Skeletal muscle satellite cell (primary cell): ENCODE data around the gene PRRX2.

Experiments used
- H3K27me3 ChIP-seq: 2 replicates; pipeline ENCODE4 v1.7.0; 2013; ENCODE audit warnings: low read length; ENCODE audit not compliant: control insufficient read depth, insufficient read depth
- H3K36me3 ChIP-seq: 2 replicates; pipeline ENCODE4 v1.7.0; 2013; ENCODE audit warnings: mild to moderate bottlenecking, control low read depth, low read length; ENCODE audit not compliant: insufficient read depth
- H3K4me1 ChIP-seq: 2 replicates; pipeline ENCODE4 v1.7.0; 2013; ENCODE audit warnings: low read length; ENCODE audit not compliant: control insufficient read depth, insufficient read depth
- H3K4me2 ChIP-seq: 2 replicates; pipeline ENCODE4 v1.7.0; 2013; ENCODE audit warnings: mild to moderate bottlenecking, low read length
- H3K4me3 ChIP-seq: 2 replicates; pipeline ENCODE4 v1.7.0; 2013; ENCODE audit warnings: low read length
- H3K9ac ChIP-seq: 2 replicates; pipeline ENCODE4 v1.7.0; 2013; ENCODE audit warnings: mild to moderate bottlenecking, low read depth, low read length, moderate library complexity
- H3K9me3 ChIP-seq: replicated peaks from 2 replicates; pipeline ENCODE4 v1.7.0; 2013; ENCODE audit warnings: mild to moderate bottlenecking, control low read depth, low read length

PRRX2 gene

GRCh38 chr9:129647635-129648034 lies 17.8 kb upstream of the PRRX2 start:
- Histone ChIP-seq H3K9me3 (no peaks in the 10 kb centered on the region), H3K4me3 (no peak overlapping the region), H3K9ac (no peak overlapping the region), H3K36me3 (no peaks in the 10 kb centered on the region), H3K4me2 (no peak overlapping the region), H3K4me1 (peaks cover 4% of the 10 kb centered on the region), H3K27me3 (peaks cover 12% of the 10 kb centered on the region)

- Histone ChIP-seq H3K4me3 (no peak overlapping the region), H3K36me3 (no peaks in the 10 kb centered on the region), H3K9ac (no peak overlapping the region), H3K9me3 (no peaks in the 10 kb centered on the region), H3K4me1 (peaks cover 3% of the 10 kb centered on the region), H3K27me3 (peaks cover 12% of the 10 kb centered on the region), H3K4me2 (no peak overlapping the region)
These were observed 17.2 kb upstream of the PRRX2 start for GRCh38 chr9:129648092-129648763.

GRCh38 chr9:129648764-129649115 lies 16.7 kb upstream of the PRRX2 start:
- Histone ChIP-seq H3K9ac (no peak overlapping the region), H3K36me3 (no peaks in the 10 kb centered on the region), H3K27me3 (peaks cover 13% of the 10 kb centered on the region), H3K4me3 (no peak overlapping the region), H3K4me1 (peaks cover 3% of the 10 kb centered on the region), H3K4me2 (no peak overlapping the region), H3K9me3 (no peaks in the 10 kb centered on the region)

GRCh38 chr9:129649726-129650679 lies 15.4 kb upstream of the PRRX2 start:
- H3K9ac ChIP-seq = no peak overlapping the region
- peaks cover 3% of the 10 kb centered on the region for H3K4me1 ChIP-seq
- H3K9me3 ChIP-seq = no peaks in the 10 kb centered on the region
- H3K4me2 ChIP-seq = no peak overlapping the region
- no peak overlapping the region for H3K4me3 ChIP-seq
- H3K36me3 ChIP-seq = no peaks in the 10 kb centered on the region
- H3K27me3 ChIP-seq = peaks cover 25% of the 10 kb centered on the region

- peaks cover 3% of the 10 kb centered on the region for H3K4me1 ChIP-seq
- H3K4me3 ChIP-seq = no peak overlapping the region
- no peaks in the 10 kb centered on the region for H3K36me3 ChIP-seq
- no peak overlapping the region for H3K4me2 ChIP-seq
- no peaks in the 10 kb centered on the region for H3K9me3 ChIP-seq
- H3K27me3 ChIP-seq = peaks cover 33% of the 10 kb centered on the region
- H3K9ac ChIP-seq = no peak overlapping the region
These were observed 14.7 kb upstream of the PRRX2 start for GRCh38 chr9:129650680-129651235.

- Histone ChIP-seq H3K9me3 (no peaks in the 10 kb centered on the region), H3K4me3 (no peak overlapping the region), H3K4me2 (no peak overlapping the region), H3K36me3 (no peaks in the 10 kb centered on the region), H3K27me3 (peaks cover 36% of the 10 kb centered on the region), H3K4me1 (peaks cover 10% of the 10 kb centered on the region), H3K9ac (no peak overlapping the region)
These were observed 11.5 kb upstream of the PRRX2 start for GRCh38 chr9:129653823-129654553.

- Histone ChIP-seq H3K4me2 (no peak overlapping the region), H3K9me3 (no peaks in the 10 kb centered on the region), H3K27me3 (peaks cover 40% of the 10 kb centered on the region), H3K36me3 (no peaks in the 10 kb centered on the region), H3K4me3 (no peak overlapping the region), H3K9ac (no peak overlapping the region), H3K4me1 (peaks cover 10% of the 10 kb centered on the region)
These were observed 10.8 kb upstream of the PRRX2 start for GRCh38 chr9:129654554-129655040.

GRCh38 chr9:129655154-129655553 lies 10.3 kb upstream of the PRRX2 start:
- no peaks in the 10 kb centered on the region for H3K9me3 ChIP-seq
- no peaks in the 10 kb centered on the region for H3K36me3 ChIP-seq
- peaks cover 10% of the 10 kb centered on the region for H3K4me1 ChIP-seq
- H3K9ac ChIP-seq = no peak overlapping the region
- H3K27me3 ChIP-seq = peaks cover 40% of the 10 kb centered on the region
- no peak overlapping the region for H3K4me3 ChIP-seq
- no peak overlapping the region for H3K4me2 ChIP-seq

- Histone ChIP-seq H3K36me3 (no peaks in the 10 kb centered on the region), H3K9me3 (no peaks in the 10 kb centered on the region), H3K4me3 (no peak overlapping the region), H3K27me3 (peaks cover 43% of the 10 kb centered on the region), H3K4me1 (peaks cover 10% of the 10 kb centered on the region), H3K9ac (no peak overlapping the region), H3K4me2 (no peak overlapping the region)
These were observed 9.8 kb upstream of the PRRX2 start for GRCh38 chr9:129655696-129656095.

- peaks cover 10% of the 10 kb centered on the region for H3K4me1 ChIP-seq
- H3K9ac ChIP-seq = no peak overlapping the region
- H3K4me2 ChIP-seq = peak overlapping the region; percentile 46
- no peaks in the 10 kb centered on the region for H3K9me3 ChIP-seq
- H3K4me3 ChIP-seq = no peak overlapping the region
- H3K36me3 ChIP-seq = no peaks in the 10 kb centered on the region
- H3K27me3 ChIP-seq = peaks cover 45% of the 10 kb centered on the region
These were observed 8.6 kb upstream of the PRRX2 start for GRCh38 chr9:129656795-129657390.

- peaks cover 46% of the 10 kb centered on the region for H3K27me3 ChIP-seq
- no peaks in the 10 kb centered on the region for H3K9me3 ChIP-seq
- no peak overlapping the region for H3K4me3 ChIP-seq
- H3K9ac ChIP-seq = no peak overlapping the region
- no peaks in the 10 kb centered on the region for H3K36me3 ChIP-seq
- peaks cover 10% of the 10 kb centered on the region for H3K4me1 ChIP-seq
- H3K4me2 ChIP-seq = no peak overlapping the region
These were observed 4.4 kb upstream of the PRRX2 start for GRCh38 chr9:129661029-129661428.
